ENCODE data around the gene CSH2.
"Not testable (repeated sequence)": the region's sequence is repeated elsewhere in the genome, so short reads cannot be mapped to it uniquely, and the experiment has no call there.

The CSH2 gene

DNA sequence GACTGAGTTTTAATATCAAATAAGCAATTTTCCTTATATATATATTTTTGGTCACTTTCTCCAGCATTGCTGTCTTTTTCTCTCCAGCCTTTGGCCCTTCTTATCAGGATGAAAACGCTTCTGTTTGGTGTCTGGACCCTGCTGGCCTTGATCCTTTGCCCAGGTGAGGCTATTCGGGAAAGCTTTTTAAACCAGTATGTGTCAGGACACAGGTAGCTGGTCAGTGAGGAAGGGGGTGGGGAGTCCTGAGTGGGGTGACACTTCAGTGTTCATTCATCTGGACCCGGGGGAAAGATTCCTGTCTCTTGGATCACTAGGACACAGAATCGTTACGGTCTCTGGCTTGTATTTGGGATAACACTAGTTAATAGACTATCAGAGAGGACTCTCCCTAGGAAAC, 18.8 kb downstream of the CSH2 start:
- Histone ChIP-seq H3K27ac (ENCODE audit: low read length) (no peak overlapping the region), H3K27me3 (ENCODE audit: control insufficient read depth, insufficient read depth, low read length) (no peaks in the 10 kb centered on the region; the same call in 1 of the 2 replicates), H3K4me3 (ENCODE audit: low read length) (no peak overlapping the region), H3K4me1 (ENCODE audit: control insufficient read depth, insufficient read depth, low read length) (no peaks in the 10 kb centered on the region), H3K9me3 (ENCODE audit: control insufficient read depth, insufficient read depth, low read length) (no peaks in the 10 kb centered on the region), H3K36me3 (ENCODE audit: control insufficient read depth, insufficient read depth, low read length) (no peaks in the 10 kb centered on the region)
- DNase-seq (ENCODE audit: low read depth, low spot score): no peak
- WGBS (ENCODE audit: insufficient coverage, insufficient read length): no CpG with 5 or more reads among the region's 5 CpGs

DNA sequence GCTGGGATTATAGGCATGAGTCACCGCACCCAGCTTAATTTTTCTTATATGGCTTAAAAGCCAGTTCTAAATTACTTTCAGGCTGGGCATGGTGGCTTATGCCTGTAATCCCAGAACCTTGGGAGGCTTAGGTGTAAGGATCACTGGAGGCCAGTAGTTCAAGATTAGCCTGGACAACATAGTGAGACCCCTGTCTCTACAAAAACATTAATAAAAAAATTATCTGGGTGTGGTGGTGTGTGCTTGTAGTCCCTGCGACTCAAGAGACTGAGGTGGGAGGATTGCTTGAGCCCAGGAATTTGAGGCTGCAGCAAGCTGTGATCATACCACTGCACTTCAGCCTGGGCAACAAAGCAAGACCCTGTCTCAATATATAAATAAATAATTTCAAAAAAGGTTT, 20.2 kb downstream of the CSH2 start:
- Histone ChIP-seq H3K27ac (ENCODE audit: low read length) (no peak overlapping the region), H3K9me3 (ENCODE audit: control insufficient read depth, insufficient read depth, low read length) (no peaks in the 10 kb centered on the region), H3K4me1 (ENCODE audit: control insufficient read depth, insufficient read depth, low read length) (no peaks in the 10 kb centered on the region), H3K4me3 (ENCODE audit: low read length) (no peak overlapping the region), H3K27me3 (ENCODE audit: control insufficient read depth, insufficient read depth, low read length) (peaks cover under 1% of the 10 kb centered on the region; the same call in 1 of the 2 replicates), H3K36me3 (ENCODE audit: control insufficient read depth, insufficient read depth, low read length) (no peaks in the 10 kb centered on the region)
- no CpG with 5 or more reads among the region's 2 CpGs for WGBS (ENCODE audit: insufficient coverage, insufficient read length)
- no peak for DNase-seq (ENCODE audit: low read depth, low spot score)

DNA sequence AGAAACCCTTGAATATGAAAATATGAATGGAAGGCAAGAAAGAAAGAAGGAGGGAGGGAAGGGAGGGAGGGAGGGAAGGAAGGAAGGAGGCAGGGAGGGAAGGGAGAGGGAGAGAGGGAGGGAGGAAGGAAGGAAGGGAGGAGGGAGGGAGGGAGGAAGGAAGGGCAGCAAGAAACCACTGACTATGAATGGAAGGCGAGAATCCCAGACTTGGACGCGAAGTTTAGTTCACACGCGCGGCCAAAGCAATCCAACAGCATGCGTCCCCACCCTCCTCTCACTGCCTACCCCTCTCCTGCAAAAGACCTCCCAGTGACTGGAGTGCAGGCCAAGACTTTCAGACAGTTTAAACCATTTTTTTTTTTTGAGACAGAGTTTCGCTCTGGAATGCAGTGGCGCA, 23.1 kb downstream of the CSH2 start:
- no peaks in the 10 kb centered on the region for H3K9me3 ChIP-seq (ENCODE audit: control insufficient read depth, insufficient read depth, low read length)
- H3K36me3 ChIP-seq (ENCODE audit: control insufficient read depth, insufficient read depth, low read length): no peaks in the 10 kb centered on the region
- no peak for DNase-seq (ENCODE audit: low read depth, low spot score)
- no CpG with 5 or more reads among the region's 9 CpGs for WGBS (ENCODE audit: insufficient coverage, insufficient read length)
- peaks cover 2% of the 10 kb centered on the region; the same call in 1 of the 2 replicates for H3K27me3 ChIP-seq (ENCODE audit: control insufficient read depth, insufficient read depth, low read length)
- H3K4me1 ChIP-seq (ENCODE audit: control insufficient read depth, insufficient read depth, low read length): no peaks in the 10 kb centered on the region
- no peak overlapping the region for H3K4me3 ChIP-seq (ENCODE audit: low read length)
- no peak overlapping the region for H3K27ac ChIP-seq (ENCODE audit: low read length)

DNA sequence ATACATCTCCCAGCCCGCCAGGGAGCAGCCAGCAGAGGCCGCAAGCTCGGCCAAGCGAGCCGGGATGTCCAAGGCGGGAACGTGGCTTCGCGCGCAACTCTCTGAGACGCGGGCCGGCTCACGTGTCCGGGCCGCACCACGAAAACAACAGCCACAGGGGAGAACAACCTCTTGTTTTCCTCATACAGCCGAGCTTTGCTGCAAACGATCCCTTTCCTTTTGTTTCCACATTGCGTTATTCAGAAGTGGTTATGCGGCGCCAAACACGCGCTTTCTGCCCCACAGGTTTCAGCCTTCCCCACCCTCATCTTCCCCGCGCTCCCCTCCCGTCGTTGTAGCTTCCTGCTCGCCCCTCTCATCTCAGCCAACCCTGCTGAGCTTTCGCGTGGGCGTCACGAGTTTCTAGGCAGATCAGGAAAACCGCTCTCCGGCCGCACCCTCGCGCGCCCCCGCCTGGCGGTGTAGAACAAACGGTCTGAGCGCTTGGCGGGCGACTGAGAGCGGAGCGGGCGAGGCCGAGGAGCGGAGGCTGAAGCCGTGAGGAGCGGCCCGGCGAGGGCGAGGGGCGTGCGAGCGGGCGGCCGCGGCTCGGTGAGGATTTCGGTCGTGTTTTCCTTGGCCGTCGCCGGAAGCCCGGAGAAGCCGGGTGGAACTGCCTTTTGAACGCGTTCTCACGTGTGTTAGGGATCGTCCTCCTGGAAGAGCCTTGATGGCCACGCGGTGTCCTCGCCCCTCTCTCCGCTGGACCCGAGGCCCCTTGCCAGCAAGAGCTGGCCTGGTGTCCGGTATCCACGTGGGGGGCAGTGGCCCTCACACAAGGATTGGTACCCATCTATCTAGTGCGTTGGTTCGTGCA, 24.4 kb downstream of the CSH2 start:
- WGBS (ENCODE audit: insufficient coverage, insufficient read length): no CpG with 5 or more reads among the region's 82 CpGs
- no peak overlapping the region; the same call in 1 of the 2 replicates for H3K4me3 ChIP-seq (ENCODE audit: low read length)
- H3K4me1 ChIP-seq (ENCODE audit: control insufficient read depth, insufficient read depth, low read length): no peaks in the 10 kb centered on the region
- H3K27me3 ChIP-seq (ENCODE audit: control insufficient read depth, insufficient read depth, low read length): peaks cover 2% of the 10 kb centered on the region; the same call in 1 of the 2 replicates
- no peaks in the 10 kb centered on the region for H3K9me3 ChIP-seq (ENCODE audit: control insufficient read depth, insufficient read depth, low read length)
- no peaks in the 10 kb centered on the region for H3K36me3 ChIP-seq (ENCODE audit: control insufficient read depth, insufficient read depth, low read length)
- no peak overlapping the region for H3K27ac ChIP-seq (ENCODE audit: low read length)
- DNase-seq (ENCODE audit: low read depth, low spot score): peak; percentile 94

DNA sequence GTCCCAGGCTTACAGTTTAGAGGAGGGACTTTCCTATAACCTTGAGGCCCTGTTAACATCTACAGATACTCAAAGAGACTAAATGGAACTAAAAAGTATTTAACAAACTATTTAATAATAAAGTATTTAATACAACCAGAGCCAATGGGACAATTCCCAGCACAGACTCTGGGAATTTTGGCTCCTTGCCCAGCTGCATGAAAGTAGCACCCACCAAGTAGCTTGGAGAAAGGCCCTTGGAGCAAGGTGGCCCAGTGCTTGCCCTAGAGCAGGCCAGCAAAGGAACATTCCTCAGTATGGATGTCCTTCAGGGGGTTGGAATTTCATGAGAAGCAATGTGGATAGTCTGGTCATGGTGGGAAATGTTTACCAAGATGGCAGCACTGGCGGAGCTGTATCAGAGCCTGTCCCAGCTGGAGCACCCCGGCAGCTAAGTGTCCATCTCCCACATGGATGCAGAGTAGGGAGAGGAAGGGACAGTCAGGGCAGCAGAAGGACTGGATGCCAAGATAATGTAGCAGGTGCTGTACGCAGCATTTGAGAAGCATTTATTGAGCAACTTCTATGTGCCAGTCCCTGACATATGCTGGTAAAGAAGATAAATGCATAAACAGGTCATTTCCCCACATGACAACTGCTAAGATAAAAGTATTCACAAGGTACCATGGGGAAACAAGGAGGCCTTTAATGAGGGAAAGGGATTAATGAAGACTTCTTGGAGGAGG, 25.8 kb downstream of the CSH2 start:
- H3K9me3 ChIP-seq (ENCODE audit: control insufficient read depth, insufficient read depth, low read length): no peaks in the 10 kb centered on the region
- H3K36me3 ChIP-seq (ENCODE audit: control insufficient read depth, insufficient read depth, low read length): no peaks in the 10 kb centered on the region
- H3K4me3 ChIP-seq (ENCODE audit: low read length): no peak overlapping the region
- no peaks in the 10 kb centered on the region for H3K4me1 ChIP-seq (ENCODE audit: control insufficient read depth, insufficient read depth, low read length)
- no CpG with 5 or more reads among the region's 3 CpGs for WGBS (ENCODE audit: insufficient coverage, insufficient read length)
- H3K27me3 ChIP-seq (ENCODE audit: control insufficient read depth, insufficient read depth, low read length): peaks cover 2% of the 10 kb centered on the region; the same call in 1 of the 2 replicates
- no peak for DNase-seq (ENCODE audit: low read depth, low spot score)
- H3K27ac ChIP-seq (ENCODE audit: low read length): no peak overlapping the region

DNA sequence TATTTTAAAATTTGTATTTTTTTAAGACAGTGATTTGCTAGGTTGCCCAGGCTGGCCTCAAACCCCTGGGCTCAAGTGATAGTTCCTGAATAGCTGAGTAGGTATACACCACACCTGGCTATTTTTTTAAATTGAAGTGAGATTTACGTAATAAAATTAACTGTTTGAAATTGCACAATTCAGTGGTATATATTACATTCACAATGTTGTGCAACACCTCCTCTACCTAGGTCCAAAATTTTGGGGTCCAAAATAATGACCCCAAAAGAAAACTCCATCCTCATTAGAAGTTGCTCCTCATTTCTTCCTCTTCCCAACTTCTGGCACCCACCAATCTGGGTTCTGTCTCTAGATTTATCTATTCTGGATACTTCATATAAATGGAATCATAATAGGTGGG, 28.0 kb downstream of the CSH2 start:
- H3K4me1 ChIP-seq (ENCODE audit: control insufficient read depth, insufficient read depth, low read length): peaks cover 3% of the 10 kb centered on the region
- H3K27me3 ChIP-seq (ENCODE audit: control insufficient read depth, insufficient read depth, low read length): peaks cover 2% of the 10 kb centered on the region; the same call in 1 of the 2 replicates
- no peak overlapping the region for H3K27ac ChIP-seq (ENCODE audit: low read length)
- no peaks in the 10 kb centered on the region for H3K9me3 ChIP-seq (ENCODE audit: control insufficient read depth, insufficient read depth, low read length)
- no peak overlapping the region for H3K4me3 ChIP-seq (ENCODE audit: low read length)
- H3K36me3 ChIP-seq (ENCODE audit: control insufficient read depth, insufficient read depth, low read length): no peaks in the 10 kb centered on the region
- DNase-seq (ENCODE audit: low read depth, low spot score): no peak
- no CpG with 5 or more reads among the region's 1 CpG for WGBS (ENCODE audit: insufficient coverage, insufficient read length)

DNA sequence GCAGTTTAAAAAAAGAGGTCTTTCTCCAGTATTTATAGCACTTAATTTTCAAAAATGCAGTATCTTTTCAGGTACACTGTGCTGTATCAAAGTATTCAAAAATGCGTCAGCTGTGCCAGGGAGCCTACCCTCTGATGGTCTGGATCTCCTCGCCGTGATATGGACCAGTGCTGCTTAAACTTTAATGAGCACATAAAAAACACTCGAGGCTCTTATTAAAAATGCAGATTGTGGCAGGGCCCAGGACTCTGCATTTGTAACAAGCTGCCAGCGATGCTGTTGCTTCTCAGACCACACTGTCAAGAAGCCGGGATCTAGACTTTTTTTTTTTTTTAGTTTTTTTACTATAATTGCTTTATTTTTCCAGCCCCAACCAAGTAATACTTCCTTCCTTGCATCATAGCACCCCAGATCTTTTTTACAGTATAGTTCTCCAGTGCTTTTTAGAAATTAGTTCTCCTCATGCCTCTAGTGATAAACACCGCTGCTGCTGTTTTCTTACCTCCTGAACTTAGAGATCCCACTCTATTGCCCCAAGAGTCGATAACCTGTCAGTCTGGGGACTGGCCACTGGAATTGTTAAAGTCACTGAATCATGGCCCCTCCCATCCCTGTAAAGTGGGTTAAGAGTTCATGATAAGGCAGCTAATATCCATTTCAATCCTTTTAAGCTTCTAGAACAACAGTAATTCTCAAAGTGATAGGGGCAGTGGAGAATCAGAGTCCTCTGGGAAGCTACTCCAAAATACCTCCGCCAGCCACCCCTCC, 29.4 kb downstream of the CSH2 start:
- Histone ChIP-seq H3K36me3 (ENCODE audit: control insufficient read depth, insufficient read depth, low read length) (no peaks in the 10 kb centered on the region), H3K4me3 (ENCODE audit: low read length) (no peak overlapping the region), H3K9me3 (ENCODE audit: control insufficient read depth, insufficient read depth, low read length) (no peaks in the 10 kb centered on the region), H3K27me3 (ENCODE audit: control insufficient read depth, insufficient read depth, low read length) (peaks cover 2% of the 10 kb centered on the region; the same call in 1 of the 2 replicates), H3K4me1 (ENCODE audit: control insufficient read depth, insufficient read depth, low read length) (peaks cover 3% of the 10 kb centered on the region), H3K27ac (ENCODE audit: low read length) (no peak overlapping the region)
- WGBS (ENCODE audit: insufficient coverage, insufficient read length): no CpG with 5 or more reads among the region's 9 CpGs
- DNase-seq (ENCODE audit: low read depth, low spot score): no peak

DNA sequence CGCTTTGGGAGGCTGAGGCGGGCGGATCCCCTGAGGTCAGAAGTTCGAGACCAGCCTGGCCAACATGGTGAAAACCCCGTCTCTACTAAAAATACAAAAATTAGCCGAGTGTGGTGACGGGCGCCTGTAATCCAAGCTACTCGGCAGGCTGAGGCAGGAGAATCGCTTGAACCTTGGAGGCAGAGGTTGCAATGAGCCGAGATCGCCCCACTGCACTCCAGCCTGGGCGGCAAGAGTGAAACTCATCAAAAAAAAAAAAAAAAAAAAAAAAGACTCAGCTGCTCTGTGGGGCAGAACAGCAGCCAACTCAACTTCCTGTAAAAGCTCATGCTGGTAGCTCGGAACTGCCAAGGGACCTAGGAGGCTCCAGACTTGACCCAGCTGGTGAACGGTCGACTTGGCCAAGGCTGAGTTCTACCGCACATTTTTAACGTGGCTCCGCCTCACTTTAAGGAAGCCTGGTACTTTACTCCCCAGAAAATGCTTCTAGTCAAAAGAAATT, 30.0 kb downstream of the CSH2 start:
- not testable (repeated sequence) for H3K36me3 ChIP-seq (ENCODE audit: control insufficient read depth, insufficient read depth, low read length); H3K4me1 ChIP-seq (ENCODE audit: control insufficient read depth, insufficient read depth, low read length); H3K9me3 ChIP-seq (ENCODE audit: control insufficient read depth, insufficient read depth, low read length); H3K27me3 ChIP-seq (ENCODE audit: control insufficient read depth, insufficient read depth, low read length); DNase-seq (ENCODE audit: low read depth, low spot score); H3K27ac ChIP-seq (ENCODE audit: low read length)
- no CpG with 5 or more reads among the region's 19 CpGs for WGBS (ENCODE audit: insufficient coverage, insufficient read length)
- peak overlapping the region; percentile 80; the same call in 1 of the 2 replicates for H3K4me3 ChIP-seq (ENCODE audit: low read length)

DNA sequence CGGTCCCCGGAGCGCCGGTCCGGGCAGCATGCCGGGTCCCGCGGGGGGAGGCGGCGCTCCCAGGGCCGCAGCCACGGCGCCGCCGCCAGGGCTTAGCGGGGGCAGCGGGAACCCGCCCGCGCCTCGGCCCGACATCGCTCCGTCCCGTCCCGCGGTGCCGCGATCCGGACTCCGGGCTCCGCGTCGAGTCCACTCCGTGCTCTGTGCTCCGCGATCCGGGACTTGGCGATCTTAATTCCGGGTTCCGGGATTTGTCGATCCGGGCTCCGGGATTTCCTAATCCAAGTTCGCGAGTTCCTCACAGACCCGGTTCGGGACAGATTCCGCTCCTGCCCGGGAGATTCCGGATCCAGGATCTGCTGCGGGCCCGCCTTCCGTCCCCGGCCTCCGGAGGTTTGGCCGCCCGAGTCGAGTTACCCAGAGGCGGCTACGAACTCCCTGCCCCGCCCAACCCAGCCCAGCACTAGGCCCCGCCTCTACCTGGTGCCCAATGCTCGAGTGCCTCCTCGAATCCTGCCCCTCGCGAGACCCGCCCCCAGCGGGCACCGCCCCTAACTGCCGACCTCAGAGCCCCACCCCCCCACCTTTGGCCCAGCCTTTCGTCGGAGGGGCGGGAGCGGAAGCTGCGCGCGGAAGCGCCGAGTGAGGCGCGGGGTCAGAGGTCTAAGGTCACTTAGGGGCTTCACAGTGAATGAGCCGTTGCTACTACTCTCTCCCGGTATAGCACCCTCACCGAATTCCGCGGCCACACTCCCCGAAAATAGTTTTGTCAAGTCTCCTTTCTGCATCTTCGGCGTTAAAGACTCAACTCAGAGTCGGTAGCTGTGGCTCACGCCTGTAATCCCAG, 30.7 kb downstream of the CSH2 start, which contains the start of gene SMARCD2:
Gene SMARCD2 (minus strand): TSS at position 146 of the 847 bp plus-strand sequence. CDS start 11 bp downstream, at position 135.
- peak within 1 kb of the TSS; percentile 80 for H3K4me3 ChIP-seq (ENCODE audit: low read length)
- no CpG with 5 or more reads among the region's 92 CpGs for WGBS (ENCODE audit: insufficient coverage, insufficient read length)
- H3K27me3 ChIP-seq (ENCODE audit: control insufficient read depth, insufficient read depth, low read length): no peaks in the 10 kb centered on the region; the same call in 1 of the 2 replicates
- H3K27ac ChIP-seq (ENCODE audit: low read length): no peak within 1 kb of the TSS
- no peaks in the 10 kb centered on the region for H3K9me3 ChIP-seq (ENCODE audit: control insufficient read depth, insufficient read depth, low read length)
- DNase-seq (ENCODE audit: low read depth, low spot score): peak; percentile 96
- H3K36me3 ChIP-seq (ENCODE audit: control insufficient read depth, insufficient read depth, low read length): no peaks in the 10 kb centered on the region
- peaks cover 5% of the 10 kb centered on the region for H3K4me1 ChIP-seq (ENCODE audit: control insufficient read depth, insufficient read depth, low read length)

Data from iPS DF 6.9 (cell line).